ENCODE results near the gene CNST. TPM values are rescaled to one million over a fixed set of nuclear protein-coding genes. Genes with fewer than 3 reads are reported as not detected.
"Not testable (repeated sequence)": the region's sequence is repeated elsewhere in the genome, so short reads cannot be mapped to it uniquely, and the experiment has no call there.

The CNST gene
- total and polyA plus RNA-seq, 9 donors: 8.7 to 31.2 (median 22.4) TPM

GRCh38 chr1:246629030-246629429 is 62.8 kb downstream of the CNST start:
- no peaks in the 10 kb centered on the region for H3K27me3 ChIP-seq
- intact Hi-C loops (cut with DNase I): no loop called here
- H3K4me3 ChIP-seq: no peak overlapping the region
- 61 to 77% (median 62%) methylated on average over 2 of the region's 2 CpGs for WGBS, 3 donors
- H3K36me3 ChIP-seq: no peaks in the 10 kb centered on the region
- no peak overlapping the region for H3K27ac ChIP-seq
- H3K4me1 ChIP-seq (ENCODE audit: insufficient read depth): peaks cover 2% of the 10 kb centered on the region
- DNase-seq: no peak
- TF ChIP-seq POLR2A (IDR thresholded peaks at IDR 0.05) (no peak), CTCF (IDR thresholded peaks at IDR 0.05) (no peak), EP300 (IDR thresholded peaks at IDR 0.05) (no peak)
- H3K9me3 ChIP-seq: no peaks in the 10 kb centered on the region

GRCh38 chr1:246629976-246630375 is 63.7 kb downstream of the CNST start:
- no peak overlapping the region for H3K4me3 ChIP-seq
- H3K27ac ChIP-seq: no peak overlapping the region
- no peaks in the 10 kb centered on the region for H3K36me3 ChIP-seq
- H3K27me3 ChIP-seq: no peaks in the 10 kb centered on the region
- H3K4me1 ChIP-seq (ENCODE audit: insufficient read depth): peaks cover 2% of the 10 kb centered on the region
- DNase-seq: no peak
- intact Hi-C loops (cut with DNase I): no loop called here
- TF ChIP-seq EP300 (IDR thresholded peaks at IDR 0.05) (no peak), CTCF (IDR thresholded peaks at IDR 0.05) (no peak), POLR2A (IDR thresholded peaks at IDR 0.05) (no peak)
- no peaks in the 10 kb centered on the region for H3K9me3 ChIP-seq
- 92 to 95% (median 94%) methylated on average over 5 of the region's 5 CpGs for WGBS, 3 donors

- no peak for DNase-seq
- intact Hi-C loops (cut with DNase I): no loop called here
- no peaks in the 10 kb centered on the region for H3K27me3 ChIP-seq
- WGBS, 3 donors: 30 to 51% (median 37%) methylated on average over 1 of the region's 1 CpG
- H3K36me3 ChIP-seq: no peaks in the 10 kb centered on the region
- TF ChIP-seq CTCF (IDR thresholded peaks at IDR 0.05) (no peak), POLR2A (IDR thresholded peaks at IDR 0.05) (no peak), EP300 (IDR thresholded peaks at IDR 0.05) (no peak)
- peaks cover 2% of the 10 kb centered on the region for H3K4me1 ChIP-seq (ENCODE audit: insufficient read depth)
- H3K4me3 ChIP-seq: no peak overlapping the region
- H3K27ac ChIP-seq: no peak overlapping the region
- no peaks in the 10 kb centered on the region for H3K9me3 ChIP-seq
Measured at GRCh38 chr1:246631426-246631825, 65.2 kb downstream of the CNST start.

GRCh38 chr1:246632281-246633168 is 66.3 kb downstream of the CNST start:
- no peaks in the 10 kb centered on the region for H3K27me3 ChIP-seq
- intact Hi-C loops (cut with DNase I): no loop called here
- WGBS, 3 donors: 71 to 78% (median 76%) methylated on average over 13 of the region's 13 CpGs

DNA sequence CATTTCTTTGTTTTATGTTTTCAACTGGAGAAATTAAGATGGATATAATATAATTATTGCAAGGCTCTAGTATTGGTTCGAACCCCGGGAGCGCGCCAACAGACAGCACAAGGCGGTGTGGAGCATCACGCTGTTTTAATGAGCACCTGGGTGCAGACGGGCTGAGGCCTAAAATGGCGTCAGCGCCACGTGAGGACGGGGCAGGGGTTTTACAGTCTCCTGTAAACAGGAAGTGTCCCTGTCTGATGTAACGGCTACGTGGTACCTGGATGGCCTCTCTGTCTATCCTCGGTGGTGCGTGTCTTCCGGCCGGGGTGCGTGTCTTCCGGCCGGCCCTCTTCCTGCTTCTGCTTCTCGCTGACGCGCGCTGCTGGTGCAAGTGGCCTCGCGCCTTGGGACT is 68.4 kb downstream of the CNST start:
- H3K9me3 ChIP-seq; H3K27me3 ChIP-seq; H3K36me3 ChIP-seq; H3K27ac ChIP-seq; H3K4me3 ChIP-seq; DNase-seq; intact Hi-C loops (cut with DNase I); H3K4me1 ChIP-seq (ENCODE audit: insufficient read depth): not testable (repeated sequence)
- 86 to 98% (median 97%) methylated on average over 18 to 26 of the region's 26 CpGs for whole genome bisulfite sequencing, 3 donors

More at GRCh38 chr1:246632281-246633168, 66.3 kb downstream of the CNST start:
- no peak for DNase-seq
- Histone ChIP-seq H3K4me1 (ENCODE audit: insufficient read depth) (peaks cover 2% of the 10 kb centered on the region), H3K9me3 (no peaks in the 10 kb centered on the region), H3K36me3 (no peaks in the 10 kb centered on the region), H3K27ac (no peak overlapping the region), H3K4me3 (no peak overlapping the region)
- TF ChIP-seq POLR2A (IDR thresholded peaks at IDR 0.05) (no peak), CTCF (IDR thresholded peaks at IDR 0.05) (no peak), EP300 (IDR thresholded peaks at IDR 0.05) (no peak)
